HepG2 (cell line): ENCODE results near the gene IRGQ. TPM values are rescaled to one million over a fixed set of nuclear protein-coding genes. Genes with fewer than 3 reads are reported as not detected.

Experiments
- AGO1 ChIP-seq: fragments of 200-400 bp; formaldehyde crosslinking; IDR thresholded peaks from 2 replicates; pipeline ENCODE4 v1.6.1; 2017; ENCODE audit warnings: mild to moderate bottlenecking, low read depth, low read length, moderate library complexity; ENCODE audit not compliant: poor library complexity, severe bottlenecking
- GATAD1 ChIP-seq: IDR thresholded peaks from 2 replicates; pipeline ENCODE4 v1.6.1; 2016; ENCODE audit warnings: missing genetic modification reagents, missing compliant biosample characterization
- HOXA9 ChIP-seq: sonication (generic); formaldehyde crosslinking; IDR thresholded peaks from 2 replicates; pipeline ENCODE4 v1.8.1; 2022; ENCODE audit warnings: missing genetic modification reagents, mild to moderate bottlenecking, moderate library complexity, borderline replicate concordance
- MTF1 ChIP-seq: sonication (generic); formaldehyde crosslinking; IDR thresholded peaks from 2 replicates; pipeline ENCODE4 v1.5.0; 2020; ENCODE audit warnings: missing genetic modification reagents
- NFATC3 ChIP-seq: sonication (generic); formaldehyde crosslinking; IDR thresholded peaks from 2 replicates; pipeline ENCODE4 v1.5.1; 2020; ENCODE audit warnings: mild to moderate bottlenecking, missing genetic modification reagents
- PHF21A ChIP-seq: sonication (generic); formaldehyde crosslinking; IDR thresholded peaks from 2 replicates; pipeline ENCODE4 v1.5.0; 2020; ENCODE audit warnings: mild to moderate bottlenecking, missing genetic modification reagents
- RARG ChIP-seq: sonication (generic); formaldehyde crosslinking; IDR thresholded peaks from 2 replicates; pipeline ENCODE4 v1.4.0; 2020; ENCODE audit warnings: low read depth, mild to moderate bottlenecking, missing genetic modification reagents
- RBFOX2 ChIP-seq: fragments of 200-400 bp; formaldehyde crosslinking; IDR thresholded peaks from 2 replicates; pipeline ENCODE4 v1.6.1; 2017; ENCODE audit warnings: low read depth, mild to moderate bottlenecking, low read length
- REXO4 ChIP-seq: sonication (generic); formaldehyde crosslinking; IDR thresholded peaks from 2 replicates; pipeline ENCODE4 v1.8.0; 2022; ENCODE audit warnings: missing genetic modification reagents, mild to moderate bottlenecking, borderline replicate concordance
- SALL2 ChIP-seq: sonication (generic); formaldehyde crosslinking; IDR thresholded peaks from 2 replicates; pipeline ENCODE4 v1.8.1; 2023; ENCODE audit warnings: mild to moderate bottlenecking, missing genetic modification reagents, inconsistent platforms
- TCF7 ChIP-seq: sonication (generic); IDR thresholded peaks from 2 replicates; pipeline ENCODE4 v1.6.1; 2016; ENCODE audit warnings: antibody characterized with exemption, low read depth
- XRCC5 ChIP-seq: fragments of 200-400 bp; formaldehyde crosslinking; optimal IDR thresholded peaks from 2 replicates; pipeline ENCODE3; 2017; ENCODE audit warnings: mild to moderate bottlenecking, low read length
- ZFP62 ChIP-seq: sonication (generic); formaldehyde crosslinking; IDR thresholded peaks from 2 replicates; pipeline ENCODE4 v1.4.0; 2020; ENCODE audit warnings: missing genetic modification reagents
- ZNF777 ChIP-seq: sonication (generic); formaldehyde crosslinking; IDR thresholded peaks from 2 replicates; pipeline ENCODE4 v1.4.0; 2020; ENCODE audit warnings: missing genetic modification reagents
- polyA plus RNA-seq, 8 experiments: library from polyadenylated mRNA; depleted of rRNA in 3 of 8; stranded (reverse) in 7 of 8; unstranded in 1 of 8; fragments of >200 nt; fragmentation: Illumina TruSeq in 4 of 8; extraction: Trizol in 4 of 8; gene quantifications; 2 replicates each; pipeline versions ENCODE4 v1.2.1 to v1.2.3, GENCODE V29; 2011 to 2016; ENCODE audit warnings: low read depth in 4 of 8, missing spikeins in 1 of 8, mixed read lengths in 1 of 8; ENCODE audit not compliant: insufficient read depth in 1 of 8
- total RNA-seq, 5 experiments: library from RNA; depleted of rRNA; stranded (reverse); fragments of >200 nt; fragmentation: Illumina TruSeq; extraction: Trizol; gene quantifications; 2 replicates each; pipeline ENCODE4 v1.2.3, GENCODE V29; 2016; ENCODE audit warnings: low read depth in 1 of 5
- TF ChIP-seq, protein P1 (sequence below): sonication (generic); formaldehyde crosslinking; IDR thresholded peaks from 2 replicates; pipeline ENCODE4 v1.4.0; 2020; ENCODE audit warnings: mild to moderate bottlenecking, missing genetic modification reagents
- TF ChIP-seq, protein P2 (sequence below): sonication (generic); formaldehyde crosslinking; conservative IDR thresholded peaks from 2 replicates; pipeline ENCODE4 v1.8.0; 2022; ENCODE audit warnings: mild to moderate bottlenecking, moderate library complexity, missing genetic modification reagents

The IRGQ gene
- total and polyA plus RNA-seq, 2 of the 13 experiments (the other 11 are each of a cell fraction or from before 2014, with no cell fraction given), result 11.6 to 12.4 TPM

DNA sequence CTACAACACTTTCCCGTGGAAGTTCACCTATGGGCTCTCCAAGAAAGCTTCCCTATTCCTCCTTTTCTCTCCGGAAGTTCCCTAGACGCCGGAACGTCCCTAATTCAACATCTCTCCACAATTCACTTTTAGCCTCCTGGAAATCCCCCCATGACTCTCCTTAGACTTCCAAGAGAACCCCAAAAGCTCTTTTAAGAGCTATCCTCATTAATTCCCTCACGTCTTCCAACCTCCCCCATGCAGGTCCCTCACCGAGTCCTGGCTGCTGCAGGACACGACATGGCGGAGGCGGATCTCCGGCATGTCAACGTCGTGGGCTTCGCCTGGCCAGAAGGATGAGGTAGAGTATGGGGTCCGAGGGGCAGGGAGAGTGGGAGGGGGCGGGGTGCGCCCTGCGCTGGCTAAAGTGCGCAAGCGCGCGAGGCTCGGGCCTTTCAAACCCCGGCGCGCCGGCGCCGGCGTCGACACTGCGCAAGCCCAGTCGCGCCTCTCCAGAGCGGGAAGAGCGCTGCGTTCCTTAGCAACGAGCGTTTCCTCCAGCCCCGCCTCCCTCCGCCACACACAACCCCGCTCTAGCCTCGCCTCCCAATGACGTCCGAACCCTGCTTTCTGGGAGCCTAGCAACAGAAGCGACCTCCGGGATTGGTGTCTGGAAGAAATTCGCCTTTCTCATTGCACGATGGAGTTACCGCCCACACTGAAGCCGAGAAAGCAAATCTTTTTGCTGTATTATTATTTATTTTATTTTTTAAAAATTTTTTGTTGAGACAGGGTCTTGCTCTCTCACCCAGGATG is 20.6 kb downstream of the IRGQ start, which contains the start of the genes PINLYP and XRCC1 (continued):
- TF ChIP-seq ZFP62 (CRISPR knock-in tag) (no peak), NFATC3 (CRISPR knock-in tag) (no peak), XRCC5 (no peak), AGO1 (no peak), TCF7 (no peak), MTF1 (CRISPR knock-in tag) (no peak), HOXA9 (no peak), REXO4 (CRISPR knock-in tag) (no peak), RARG (no peak), SALL2 (CRISPR knock-in tag) (0 out of 2 replicates have a peak, but pooled peaks have one; percentile 68), PHF21A (CRISPR knock-in tag) (no peak), ZNF777 (CRISPR knock-in tag) (peak; percentile 32; the same call in 1 of the 2 replicates), GATAD1 (CRISPR knock-in tag) (peak; percentile 91), RBFOX2 (peak; percentile 56)
- TF ChIP-seq, protein P1, sequence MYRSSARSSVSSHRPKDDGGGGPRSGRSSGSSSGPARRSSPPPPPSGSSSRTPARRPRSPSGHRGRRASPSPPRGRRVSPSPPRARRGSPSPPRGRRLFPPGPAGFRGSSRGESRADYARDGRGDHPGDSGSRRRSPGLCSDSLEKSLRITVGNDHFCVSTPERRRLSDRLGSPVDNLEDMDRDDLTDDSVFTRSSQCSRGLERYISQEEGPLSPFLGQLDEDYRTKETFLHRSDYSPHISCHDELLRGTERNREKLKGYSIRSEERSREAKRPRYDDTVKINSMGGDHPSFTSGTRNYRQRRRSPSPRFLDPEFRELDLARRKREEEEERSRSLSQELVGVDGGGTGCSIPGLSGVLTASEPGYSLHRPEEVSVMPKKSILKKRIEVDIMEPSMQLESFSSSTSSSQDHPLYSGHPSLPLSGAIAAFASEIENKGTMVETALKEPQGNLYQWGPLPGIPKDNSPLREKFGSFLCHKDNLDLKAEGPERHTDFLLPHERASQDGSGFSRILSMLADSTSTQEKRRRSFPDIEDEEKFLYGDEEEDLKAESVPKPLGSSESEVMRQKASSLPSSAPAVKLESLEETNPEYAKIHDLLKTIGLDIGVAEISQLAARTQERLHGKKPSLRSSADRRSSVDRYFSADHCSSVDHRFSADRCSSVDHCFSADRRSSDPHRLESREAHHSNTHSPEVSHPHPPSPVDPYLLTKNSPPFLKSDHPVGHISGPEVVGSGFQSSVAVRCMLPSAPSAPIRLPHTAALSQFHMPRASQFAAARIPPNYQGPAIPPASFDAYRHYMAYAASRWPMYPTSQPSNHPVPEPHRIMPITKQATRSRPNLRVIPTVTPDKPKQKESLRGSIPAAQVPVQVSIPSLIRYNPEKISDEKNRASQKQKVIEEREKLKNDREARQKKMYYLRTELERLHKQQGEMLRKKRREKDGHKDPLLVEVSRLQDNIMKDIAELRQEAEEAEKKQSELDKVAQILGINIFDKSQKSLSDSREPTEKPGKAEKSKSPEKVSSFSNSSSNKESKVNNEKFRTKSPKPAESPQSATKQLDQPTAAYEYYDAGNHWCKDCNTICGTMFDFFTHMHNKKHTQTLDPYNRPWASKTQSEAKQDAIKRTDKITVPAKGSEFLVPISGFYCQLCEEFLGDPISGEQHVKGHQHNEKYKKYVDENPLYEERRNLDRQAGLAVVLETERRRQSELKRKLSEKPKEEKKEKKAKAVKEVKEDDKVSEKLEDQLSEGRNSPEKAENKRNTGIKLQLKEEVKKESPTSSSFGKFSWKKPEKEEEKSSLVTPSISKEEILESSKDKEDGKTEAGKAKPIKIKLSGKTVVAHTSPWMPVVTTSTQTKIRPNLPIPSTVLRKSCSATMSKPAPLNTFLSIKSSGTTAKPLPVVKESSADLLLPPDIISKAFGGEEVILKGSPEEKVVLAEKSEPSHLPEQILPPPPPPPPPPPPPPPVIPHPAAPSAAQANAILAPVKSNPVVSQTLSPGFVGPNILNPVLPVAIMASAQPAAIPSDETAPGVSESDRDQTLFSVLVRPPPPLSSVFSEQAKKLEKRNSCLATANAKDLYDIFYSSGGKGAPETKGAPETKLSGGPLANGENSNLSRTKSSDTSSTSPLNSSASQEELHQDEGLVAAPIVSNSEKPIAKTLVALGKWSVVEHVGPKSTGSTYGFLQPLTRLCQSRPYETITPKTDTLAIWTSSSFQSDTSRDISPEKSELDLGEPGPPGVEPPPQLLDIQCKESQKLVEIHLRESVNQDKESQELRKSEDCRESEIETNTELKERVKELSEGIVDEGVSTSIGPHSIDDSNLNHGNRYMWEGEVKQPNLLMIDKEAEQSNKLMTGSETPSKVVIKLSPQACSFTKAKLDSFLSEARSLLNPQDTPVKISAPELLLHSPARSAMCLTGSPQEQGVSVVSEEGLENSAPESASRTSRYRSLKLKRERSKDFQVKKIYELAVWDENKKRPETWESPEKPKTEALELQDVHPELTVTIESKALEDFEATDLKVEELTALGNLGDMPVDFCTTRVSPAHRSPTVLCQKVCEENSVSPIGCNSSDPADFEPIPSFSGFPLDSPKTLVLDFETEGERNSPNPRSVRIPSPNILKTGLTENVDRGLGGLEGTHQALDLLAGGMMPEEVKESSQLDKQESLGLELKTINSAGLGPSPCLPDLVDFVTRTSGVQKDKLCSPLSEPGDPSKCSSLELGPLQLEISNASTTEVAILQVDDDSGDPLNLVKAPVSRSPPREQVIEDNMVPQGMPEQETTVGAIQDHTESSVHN (CRISPR knock-in tag), result no peak
- TF ChIP-seq, protein P2, sequence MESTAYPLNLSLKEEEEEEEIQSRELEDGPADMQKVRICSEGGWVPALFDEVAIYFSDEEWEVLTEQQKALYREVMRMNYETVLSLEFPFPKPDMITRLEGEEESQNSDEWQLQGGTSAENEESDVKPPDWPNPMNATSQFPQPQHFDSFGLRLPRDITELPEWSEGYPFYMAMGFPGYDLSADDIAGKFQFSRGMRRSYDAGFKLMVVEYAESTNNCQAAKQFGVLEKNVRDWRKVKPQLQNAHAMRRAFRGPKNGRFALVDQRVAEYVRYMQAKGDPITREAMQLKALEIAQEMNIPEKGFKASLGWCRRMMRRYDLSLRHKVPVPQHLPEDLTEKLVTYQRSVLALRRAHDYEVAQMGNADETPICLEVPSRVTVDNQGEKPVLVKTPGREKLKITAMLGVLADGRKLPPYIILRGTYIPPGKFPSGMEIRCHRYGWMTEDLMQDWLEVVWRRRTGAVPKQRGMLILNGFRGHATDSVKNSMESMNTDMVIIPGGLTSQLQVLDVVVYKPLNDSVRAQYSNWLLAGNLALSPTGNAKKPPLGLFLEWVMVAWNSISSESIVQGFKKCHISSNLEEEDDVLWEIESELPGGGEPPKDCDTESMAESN (CRISPR knock-in tag), result no peak
